ENCODE measurements around the gene KCNK10. TPM values are rescaled to one million over a fixed set of nuclear protein-coding genes. Genes with fewer than 3 reads are reported as not detected.

Gene KCNK10
- total and polyA plus RNA-seq, 2 of the 8 experiments (the other 6 are each of a cell fraction or from before 2014, with no cell fraction given): 0.45 to 0.63 TPM

- no peaks in the 10 kb centered on the region for H3K79me2 ChIP-seq (ENCODE audit: control insufficient read depth in 1 of 2, insufficient read depth in 2 of 2, low read length in 2 of 2)
- no peak overlapping the region for H4K8ac ChIP-seq (ENCODE audit: extremely low read depth, insufficient read depth, low read length)
- no peaks in the 10 kb centered on the region for H4K20me1 ChIP-seq (replicated peaks in 1 of 2; ENCODE audit: control insufficient read depth in 1 of 2, insufficient read depth in 2 of 2, low read length in 2 of 2)
- no peak overlapping the region for H4K91ac ChIP-seq (replicated peaks; ENCODE audit: insufficient read length, low read length)
- FAIRE-seq (no peak), DNase-seq (ENCODE audit: low read depth in 1 of 2, low spot score in 2 of 2) (no peak)
- H3K79me1 ChIP-seq (ENCODE audit: low read depth, low read length): no peaks in the 10 kb centered on the region
- WGBS, 2 experiments (ENCODE audit: extremely low coverage in 1 of 2, insufficient coverage in 1 of 2, insufficient read length in 1 of 2, insufficient replicate concordance in 2 of 2, low coverage in 1 of 2, low lambda C conversion rate in 2 of 2, missing lambda C conversion rate in 1 of 2): 96% methylated on average over 1 of the region's 1 CpG; no CpG with 5 or more reads in 1 of the 2 experiments
- no peak overlapping the region for H3K23ac ChIP-seq (ENCODE audit: insufficient read length)
- H2BK5ac ChIP-seq (ENCODE audit: low read depth, low read length): no peak overlapping the region
- no peak overlapping the region for H3K4me2 ChIP-seq (ENCODE audit: insufficient read depth in 1 of 2, low read depth in 2 of 2, low read length in 2 of 2)
- H3K9ac ChIP-seq (replicated peaks in 1 of 4; ENCODE audit: extremely low read depth in 1 of 4, low read depth in 3 of 4, low read length in 3 of 4): no peak overlapping the region
- no peak overlapping the region for H4K5ac ChIP-seq (ENCODE audit: insufficient read length, low read depth, low read length)
- H3K36me3 ChIP-seq (ENCODE audit: control insufficient read depth in 2 of 4, insufficient read depth in 4 of 4, low read length in 3 of 4): no peaks in the 10 kb centered on the region
- no peaks in the 10 kb centered on the region; the same call in 1 of the 2 replicates for H3K23me2 ChIP-seq (ENCODE audit: low read depth, low read length)
- H3K56ac ChIP-seq (replicated peaks; ENCODE audit: insufficient read length, low read depth, low read length): no peak overlapping the region
- H2AK5ac ChIP-seq (ENCODE audit: low read depth, low read length): no peak overlapping the region
- POLR2A ChIA-PET (ENCODE audit: partially characterized antibody): interaction anchor here (0.6 kb wide), 1 partner anchor 19 kb away, joined by 3 read pairs; no protein-coding TSS in a partner anchor
- H3K27me3 ChIP-seq (replicated peaks in 1 of 4; ENCODE audit: control insufficient read depth in 3 of 4, extremely low read depth in 1 of 4, insufficient read depth in 3 of 4, low read length in 3 of 4): no peaks in the 10 kb centered on the region
- 0 out of 2 replicates have a peak overlapping the region, but pooled peaks have one; percentile 13 for H2BK15ac ChIP-seq (ENCODE audit: low read length)
- no peaks in the 10 kb centered on the region; a peak in 3 of 7 replicates for H3K4me1 ChIP-seq (replicated peaks in 1 of 4; ENCODE audit: control insufficient read depth in 3 of 4, insufficient read depth in 4 of 4, low read length in 3 of 4)
- no peak overlapping the region for H3K14ac ChIP-seq (ENCODE audit: insufficient read length)
- CTCF ChIA-PET (ENCODE audit: partially characterized antibody): interaction anchor here (1.0 to 4.3 kb wide), 5 partner anchors 8 to 266 kb away, joined by 3 to 32 read pairs (median 3); no protein-coding TSS in a partner anchor
- no peak overlapping the region for H3K4me3 ChIP-seq (ENCODE audit: extremely low read depth in 1 of 4, insufficient read depth in 2 of 4, low read depth in 3 of 4, low read length in 4 of 4)
- H3K18ac ChIP-seq (ENCODE audit: extremely low read depth, low read length): no peak overlapping the region
- no peak overlapping the region for H2BK120ac ChIP-seq (replicated peaks; ENCODE audit: low read depth, low read length)
- H3K27ac ChIP-seq (ENCODE audit: low read depth, low read length): no peak overlapping the region
- H3K4ac ChIP-seq (replicated peaks; ENCODE audit: insufficient read length, low read depth, low read length): no peak overlapping the region
- H2AFZ ChIP-seq (ENCODE audit: low read length): no peak overlapping the region
- H2BK20ac ChIP-seq (ENCODE audit: low read length): no peak overlapping the region
- no peak overlapping the region for H2BK12ac ChIP-seq (ENCODE audit: low read depth, low read length)
- H3K9me3 ChIP-seq (ENCODE audit: insufficient read depth in 2 of 2, low read depth in 1 of 2, low read length in 1 of 2): no peaks in the 10 kb centered on the region
- no peak for TF ChIP-seq CHD2 (IDR thresholded peaks at IDR 0.05; ENCODE audit: low read length)
- TF ChIP-seq ATF3 (IDR thresholded peaks at IDR 0.05; ENCODE audit: insufficient read depth, low read depth, low read length): no peak
- TF ChIP-seq BACH1 (IDR thresholded peaks at IDR 0.05; ENCODE audit: low read length): no peak
- TF ChIP-seq TAF7 (optimal IDR thresholded peaks at IDR 0.05; ENCODE audit: borderline replicate concordance, low read depth, low read length): no peak
- TF ChIP-seq FOSL1 (IDR thresholded peaks at IDR 0.05; ENCODE audit: insufficient read depth, low read depth, low read length): no peak
- no peak for TF ChIP-seq ASH2L (IDR thresholded peaks at IDR 0.05; ENCODE audit: low read length)
- TF ChIP-seq HDAC6 (IDR thresholded peaks at IDR 0.05; ENCODE audit: low read depth, low read length): no peak
- no peak for TF ChIP-seq SP4 (IDR thresholded peaks at IDR 0.05; ENCODE audit: low read length)
- TF ChIP-seq KDM4A (IDR thresholded peaks at IDR 0.05; ENCODE audit: low read depth, low read length, severe bottlenecking): no peak
- no peak for TF ChIP-seq KDM5A (IDR thresholded peaks at IDR 0.05; ENCODE audit: low read length)
- TF ChIP-seq RNF2 (IDR thresholded peaks at IDR 0.05; ENCODE audit: borderline replicate concordance, low read depth, low read length, missing control alignments, poor library complexity, severe bottlenecking): no peak
- TF ChIP-seq JUND (IDR thresholded peaks at IDR 0.05; ENCODE audit: low read length): no peak
- no peak for TF ChIP-seq HDAC2 (IDR thresholded peaks at IDR 0.05; ENCODE audit: borderline replicate concordance in 1 of 2, low read depth in 2 of 2, low read length in 2 of 2)
- TF ChIP-seq JUN (IDR thresholded peaks at IDR 0.05; ENCODE audit: low read depth, low read length): no peak
Measured at GRCh38 chr14:88198446-88198845, 124.6 kb downstream of the KCNK10 start.

All from H1 (cell line).